Measurements from ENCODE around the gene NHERF1. TPM values are rescaled to one million over a fixed set of nuclear protein-coding genes. Genes with fewer than 3 reads are reported as not detected.

NHERF1 gene
- total and polyA plus RNA-seq, 2 of the 4 experiments (the other 2 are of a cell fraction), result 3.8 to 11.8 TPM

DNA sequence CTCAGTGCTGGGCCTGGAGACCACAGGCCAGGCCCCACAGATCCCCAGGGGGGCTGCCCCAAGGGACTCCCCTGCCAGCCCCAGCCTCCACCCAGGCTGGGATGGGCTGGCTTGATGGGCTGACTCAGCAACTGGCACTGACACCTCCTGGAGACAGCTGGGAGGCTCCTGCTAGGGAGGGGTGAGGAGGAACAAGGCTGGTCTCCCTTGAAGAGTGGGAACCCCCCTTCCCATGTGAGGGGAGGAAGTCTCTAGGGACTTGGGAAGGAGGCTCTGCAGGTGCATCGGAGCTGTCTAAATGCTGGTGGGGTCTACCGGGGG, 10.4 kb downstream of the NHERF1 start:
- in situ Hi-C loops (cut with MboI; ENCODE audit: low sequenced_read_pairs) (no loop called here), intact Hi-C loops (cut with micrococcal nuclease) (no loop called here), dilution Hi-C loops (cut with HindIII; ENCODE audit: low sequenced_read_pairs, unreplicated experiment) (no loop called here)
- no peak overlapping the region; the same call in 1 of the 2 replicates for H3K4ac ChIP-seq (ENCODE audit: low read depth, low read length)
- POLR2A ChIA-PET (ENCODE audit: unreplicated experiment), result interaction anchor here (0.6 kb wide), 1 partner anchor 13 kb away, joined by 4 read pairs; no protein-coding TSS in a partner anchor
- H3K36me3 ChIP-seq (ENCODE audit: control insufficient read depth, insufficient read depth, low read length), result no peaks in the 10 kb centered on the region
- H3K9ac ChIP-seq (ENCODE audit: low read depth, low read length), result no peak overlapping the region
- H3K9me1 ChIP-seq (ENCODE audit: insufficient read depth, low read length), result 0 out of 2 replicates have a peak, but pooled peaks cover 6% of the 10 kb centered on the region
- no peak overlapping the region for H3K27ac ChIP-seq (ENCODE audit: insufficient read depth, low read length)
- no peak overlapping the region for H3K4me3 ChIP-seq (ENCODE audit: insufficient read depth, low read depth, low read length)
- H3K9me3 ChIP-seq (ENCODE audit: control insufficient read depth, insufficient read depth, low read length), result no peaks in the 10 kb centered on the region
- peaks cover 0 to 10% of the 10 kb centered on the region in 2 experiments; a peak in 2 of 4 replicates for H3K79me1 ChIP-seq (ENCODE audit: low read depth in 1 of 2, low read length in 2 of 2)
- H2BK120ac ChIP-seq (ENCODE audit: low read depth, low read length), result no peak overlapping the region
- no CpG with 5 or more reads among the region's 2 CpGs for WGBS, 2 experiments (ENCODE audit: extremely low coverage in 2 of 2, insufficient read length in 1 of 2)
- no peak overlapping the region for H4K91ac ChIP-seq (ENCODE audit: insufficient read depth, low read depth, low read length)
- no peak overlapping the region for H3K56ac ChIP-seq (ENCODE audit: extremely low read depth, insufficient read depth, low read length)
- no peak overlapping the region for H2BK5ac ChIP-seq (ENCODE audit: low read depth, low read length, poor library complexity, severe bottlenecking)
- H3K27me3 ChIP-seq (ENCODE audit: control insufficient read depth, insufficient read depth, low read length), result no peaks in the 10 kb centered on the region
- no peak overlapping the region for H4K5ac ChIP-seq (ENCODE audit: low read depth, low read length)
- H4K20me1 ChIP-seq (ENCODE audit: insufficient read depth, low read length), result peaks cover 8% of the 10 kb centered on the region
- peak overlapping the region; percentile 51 for H2AFZ ChIP-seq (replicated peaks; ENCODE audit: low read length, poor library complexity)
- no peak overlapping the region for H3K14ac ChIP-seq (replicated peaks; ENCODE audit: low read depth, low read length)
- peaks cover 25% of the 10 kb centered on the region for H3K4me1 ChIP-seq (ENCODE audit: control insufficient read depth, insufficient read depth, low read length)
- TF ChIP-seq SMC3 (IDR thresholded peaks at IDR 0.05; ENCODE audit: low read depth, low read length), result no peak
- TF ChIP-seq MAFK (IDR thresholded peaks at IDR 0.05; ENCODE audit: low read depth, low read length), result peak; percentile 58
- DNase-seq (peak; percentile 27), ATAC-seq (ENCODE audit: low read depth) (peak; percentile 56; the same call in 1 of the 2 replicates)
- no peak overlapping the region for H3K18ac ChIP-seq (ENCODE audit: low read depth, low read length)
- no peak overlapping the region for H3K23ac ChIP-seq (ENCODE audit: low read depth, low read length)
- H4K8ac ChIP-seq (ENCODE audit: low read depth in 2 of 2, low read length in 2 of 2), result no peak overlapping the region
- H2AK9ac ChIP-seq (replicated peaks; ENCODE audit: low read depth, low read length, poor library complexity), result peak overlapping the region; percentile 85
- no peak overlapping the region for H3K4me2 ChIP-seq (ENCODE audit: low read depth, low read length)
- no peak overlapping the region for H2BK20ac ChIP-seq (ENCODE audit: low read depth, low read length)
- BruUV-seq (replicated peaks), result no TSS peak
- H2AK5ac ChIP-seq (ENCODE audit: low read depth, low read length), result no peak overlapping the region
- CTCF ChIA-PET, result interaction anchor here (0.9 to 1.0 kb wide), 2 partner anchors 12 to 18 kb away, joined by 3 to 4 read pairs; a partner anchor contains a TSS
- no peak overlapping the region for H2BK15ac ChIP-seq (ENCODE audit: low read depth, low read length)
